CD4-positive, alpha-beta T cell treated with Interleukin-12 subunit alpha and Interleukin-12 subunit beta, for 1 hour (primary cell): ENCODE data around the gene RUFY2.
"Not testable (repeated sequence)": the region's sequence is repeated elsewhere in the genome, so short reads cannot be mapped to it uniquely, and the experiment has no call there.

Experiments used
- DNase-seq: peaks from one replicate; pipeline ENCODE4 v3.0.0-alpha.2; 2020

The RUFY2 gene, protein sequence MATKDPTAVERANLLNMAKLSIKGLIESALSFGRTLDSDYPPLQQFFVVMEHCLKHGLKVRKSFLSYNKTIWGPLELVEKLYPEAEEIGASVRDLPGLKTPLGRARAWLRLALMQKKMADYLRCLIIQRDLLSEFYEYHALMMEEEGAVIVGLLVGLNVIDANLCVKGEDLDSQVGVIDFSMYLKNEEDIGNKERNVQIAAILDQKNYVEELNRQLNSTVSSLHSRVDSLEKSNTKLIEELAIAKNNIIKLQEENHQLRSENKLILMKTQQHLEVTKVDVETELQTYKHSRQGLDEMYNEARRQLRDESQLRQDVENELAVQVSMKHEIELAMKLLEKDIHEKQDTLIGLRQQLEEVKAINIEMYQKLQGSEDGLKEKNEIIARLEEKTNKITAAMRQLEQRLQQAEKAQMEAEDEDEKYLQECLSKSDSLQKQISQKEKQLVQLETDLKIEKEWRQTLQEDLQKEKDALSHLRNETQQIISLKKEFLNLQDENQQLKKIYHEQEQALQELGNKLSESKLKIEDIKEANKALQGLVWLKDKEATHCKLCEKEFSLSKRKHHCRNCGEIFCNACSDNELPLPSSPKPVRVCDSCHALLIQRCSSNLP

DNA sequence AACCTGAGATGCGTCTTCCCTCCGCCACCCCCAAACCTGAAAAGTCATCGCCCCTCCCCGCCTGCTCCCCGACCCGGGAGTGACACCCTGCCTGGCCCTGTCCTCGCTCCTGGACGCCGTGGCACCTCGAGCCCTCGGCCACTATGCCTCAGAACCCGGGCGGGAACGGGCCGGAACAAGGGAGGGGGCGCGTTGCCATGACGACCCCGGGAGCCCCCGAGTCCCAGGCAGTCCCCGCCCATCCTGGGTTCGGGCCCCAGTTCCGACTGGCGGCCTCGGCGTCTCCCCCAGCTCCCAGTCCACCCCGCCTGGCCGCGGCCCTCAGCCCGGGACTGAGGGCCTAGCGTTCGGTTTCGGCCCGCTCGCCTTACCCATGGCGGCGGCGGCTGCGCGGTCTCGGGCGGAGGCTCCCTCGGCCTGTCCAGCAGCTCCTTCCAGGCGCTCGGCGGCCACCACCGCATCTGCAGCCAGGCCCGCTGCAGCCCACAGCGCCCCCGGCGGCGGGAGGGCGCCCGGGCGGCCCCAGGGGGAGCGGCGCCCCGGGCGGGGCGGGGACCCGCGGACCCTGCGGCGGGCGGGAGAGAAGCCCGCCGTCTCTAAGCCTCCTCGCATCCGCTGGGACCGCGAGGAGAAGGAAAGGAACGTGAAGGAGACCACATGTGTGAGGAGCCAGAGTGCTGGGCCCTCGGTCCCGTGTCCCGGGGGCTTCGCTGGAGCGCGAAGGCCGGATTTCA is at the start of gene RUFY2:
Gene RUFY2 (minus strand): TSS at position 463 of the 734 bp plus-strand sequence. CDS start 88 bp downstream, at position 375.
- peak; percentile 81 for DNase-seq

- not testable (repeated sequence) for DNase-seq
Observed at GRCh38 chr10:68449698-68450097, 42.6 kb upstream of the RUFY2 start.

DNA sequence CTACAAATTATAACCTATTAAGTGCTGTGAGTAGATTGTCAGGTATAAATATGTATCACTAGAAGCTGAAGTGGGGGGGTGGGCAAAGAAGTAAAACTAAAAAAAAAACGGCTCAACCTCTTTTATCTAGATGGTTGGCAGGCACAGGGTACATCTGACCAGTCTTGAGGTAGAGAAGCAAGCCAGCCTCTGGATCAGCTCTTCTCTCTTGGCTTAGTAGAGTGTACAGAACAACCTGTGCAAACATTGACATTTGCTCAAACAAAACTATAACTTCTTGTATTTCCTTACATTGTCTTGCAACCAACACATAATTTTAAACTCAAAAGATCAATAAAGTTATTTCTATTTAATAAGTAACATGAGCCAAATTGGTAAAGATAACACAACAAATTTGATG is 39.1 kb upstream of the RUFY2 start:
- no peak for DNase-seq

- DNase-seq, result no peak
Observed at GRCh38 chr10:68442971-68443370, 35.9 kb upstream of the RUFY2 start.

- DNase-seq, result no peak
Observed at GRCh38 chr10:68440898-68441297, 33.8 kb upstream of the RUFY2 start.

- no peak for DNase-seq
Observed at GRCh38 chr10:68435803-68436202, 28.7 kb upstream of the RUFY2 start.

GRCh38 chr10:68434657-68435056 is 27.6 kb upstream of the RUFY2 start:
- no peak for DNase-seq

- DNase-seq, result no peak
Observed at GRCh38 chr10:68428396-68429104, 21.5 kb upstream of the RUFY2 start.

DNA sequence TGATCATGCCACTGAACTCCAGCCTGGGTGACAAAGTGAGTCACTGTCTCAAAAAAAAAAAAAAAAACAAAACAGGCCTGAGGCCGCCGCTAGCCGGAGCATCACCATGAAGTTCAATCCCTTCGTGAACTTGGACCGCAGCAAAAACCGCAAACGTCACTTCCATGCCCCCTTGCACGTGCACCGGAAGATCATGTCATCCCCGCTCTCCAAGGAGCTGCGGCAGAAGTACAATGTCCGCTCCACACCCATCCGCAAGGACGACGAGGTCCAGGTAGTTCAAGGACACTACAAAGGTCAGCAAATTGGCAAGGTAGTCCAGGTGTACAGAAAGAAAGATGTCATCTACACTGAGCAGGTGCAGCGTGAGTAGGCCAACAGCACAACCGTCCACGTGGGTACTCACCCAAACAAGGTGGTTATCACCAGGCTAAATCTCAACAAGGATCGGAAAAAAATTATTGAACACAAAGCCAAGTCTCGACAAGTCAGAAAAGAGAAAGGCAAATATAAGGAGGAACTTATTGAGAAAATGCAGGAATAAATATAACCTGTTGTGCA is 17.5 kb upstream of the RUFY2 start:
- DNase-seq, result no peak

GRCh38 chr10:68423522-68423921 is 16.4 kb upstream of the RUFY2 start:
- peak; percentile 20 for DNase-seq

- DNase-seq, result no peak
Observed at GRCh38 chr10:68419376-68419775, 12.3 kb upstream of the RUFY2 start.

DNA sequence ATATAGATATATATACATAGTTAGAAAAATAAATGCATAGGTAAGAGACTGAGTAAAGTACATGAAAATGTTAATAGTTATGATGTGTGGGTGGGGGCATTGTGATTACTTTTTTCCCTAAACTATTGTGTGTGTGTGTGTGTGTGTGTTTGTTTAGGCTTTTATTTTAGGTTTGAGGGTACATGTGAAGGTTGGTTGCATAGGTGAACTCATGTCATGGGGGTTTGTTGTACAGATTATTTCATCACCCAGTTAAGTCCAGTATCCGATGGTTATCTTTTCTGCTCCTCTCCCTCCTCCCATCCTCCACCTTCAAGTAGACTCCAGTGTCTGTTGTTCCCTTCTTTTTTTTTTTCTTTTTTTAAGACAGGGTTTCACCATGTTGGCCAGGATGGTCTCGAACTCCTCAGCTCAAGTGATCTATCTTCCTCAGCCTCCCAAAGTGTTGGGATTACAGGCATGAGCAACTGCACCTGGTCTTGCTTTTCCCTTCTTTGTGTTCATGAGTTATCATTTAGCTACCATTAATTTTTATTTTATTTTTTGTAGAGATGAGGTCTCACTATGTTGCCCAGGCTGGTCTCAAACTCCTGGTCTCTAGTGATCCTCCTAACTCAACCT is 1.9 kb upstream of the RUFY2 start:
- DNase-seq, result no peak

GRCh38 chr10:68406111-68406814 is 814 bp downstream of the RUFY2 start:
- peak; percentile 24 for DNase-seq

DNA sequence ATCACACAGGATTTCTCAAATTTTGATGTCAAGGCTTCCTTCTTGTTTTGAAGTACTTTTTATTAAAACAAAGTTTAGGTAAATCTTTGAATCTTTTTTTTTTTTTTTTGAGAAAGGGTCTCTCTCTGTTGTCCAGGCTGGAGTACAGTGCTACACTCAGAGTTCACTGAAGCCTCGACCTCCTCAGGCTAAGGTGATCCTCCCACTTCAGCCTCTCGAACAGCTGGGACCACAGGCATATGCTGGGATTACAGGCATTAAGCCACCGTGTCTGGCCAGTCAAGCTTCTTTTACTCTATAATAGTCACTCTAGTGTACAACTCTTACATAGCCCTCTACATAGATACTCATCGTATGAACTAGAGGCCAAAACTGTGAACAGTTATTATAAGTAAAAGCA is 3.4 kb downstream of the RUFY2 start:
- no peak for DNase-seq

DNA sequence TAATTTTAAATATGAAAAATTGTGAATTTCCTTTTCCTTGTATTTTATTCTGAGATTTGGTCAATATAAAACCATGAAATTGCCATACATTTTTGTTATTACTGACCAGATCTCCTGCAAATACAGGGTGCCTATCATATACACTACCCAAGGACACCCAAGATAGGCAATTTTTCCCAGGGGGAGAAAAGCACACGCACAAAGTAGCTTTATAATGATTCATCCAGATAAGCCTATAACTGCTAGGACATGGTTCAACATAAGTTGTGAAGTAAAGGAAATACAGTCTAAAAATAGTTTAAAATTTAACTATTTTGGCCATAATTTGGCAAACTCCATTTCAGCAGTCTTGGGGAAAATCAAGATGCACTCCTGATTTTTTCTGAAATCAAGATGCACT is 4.8 kb downstream of the RUFY2 start:
- DNase-seq, result no peak

- DNase-seq, result no peak
Observed at GRCh38 chr10:68397005-68397404, 10.1 kb downstream of the RUFY2 start.

DNA sequence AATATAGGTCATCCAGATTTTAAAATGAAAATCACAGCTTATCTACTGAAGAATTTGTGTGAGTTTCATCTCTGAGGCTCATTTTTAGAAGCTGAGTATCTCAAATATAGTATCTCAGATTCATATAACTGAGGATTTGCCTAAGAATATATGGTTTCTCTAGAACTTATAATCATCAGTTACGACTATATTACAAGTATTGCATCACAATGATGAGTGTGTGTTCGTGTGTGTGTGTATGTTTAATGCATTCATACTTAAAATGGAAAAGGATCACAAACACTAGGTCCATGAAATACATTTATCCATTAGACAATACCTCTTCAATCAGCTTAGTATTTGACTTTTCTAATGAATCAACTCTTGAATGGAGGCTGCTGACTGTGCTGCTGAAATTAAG is 21.3 kb downstream of the RUFY2 start:
- DNase-seq, result no peak

DNA sequence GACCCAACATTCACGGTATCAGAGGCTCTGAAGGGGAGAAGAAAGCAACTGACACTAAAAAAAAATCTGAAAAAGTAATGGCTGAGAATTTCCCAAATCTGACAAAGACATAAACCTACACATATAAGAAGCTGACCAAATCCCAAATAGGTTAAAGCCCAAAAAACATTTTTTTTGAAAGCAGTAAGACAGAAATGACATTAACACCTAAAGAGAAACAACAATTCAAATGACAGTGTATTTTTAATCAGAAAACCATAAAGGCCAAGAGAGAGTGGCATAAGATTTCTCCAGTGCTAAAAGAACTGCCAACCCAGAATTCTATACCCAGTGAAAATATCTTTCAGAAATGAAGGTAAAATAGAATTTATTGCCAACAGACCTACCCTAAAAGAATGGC is 35.5 kb downstream of the RUFY2 start:
- DNase-seq, result no peak

- no peak for DNase-seq
Observed at GRCh38 chr10:68367121-68367520, 40.0 kb downstream of the RUFY2 start.

DNA sequence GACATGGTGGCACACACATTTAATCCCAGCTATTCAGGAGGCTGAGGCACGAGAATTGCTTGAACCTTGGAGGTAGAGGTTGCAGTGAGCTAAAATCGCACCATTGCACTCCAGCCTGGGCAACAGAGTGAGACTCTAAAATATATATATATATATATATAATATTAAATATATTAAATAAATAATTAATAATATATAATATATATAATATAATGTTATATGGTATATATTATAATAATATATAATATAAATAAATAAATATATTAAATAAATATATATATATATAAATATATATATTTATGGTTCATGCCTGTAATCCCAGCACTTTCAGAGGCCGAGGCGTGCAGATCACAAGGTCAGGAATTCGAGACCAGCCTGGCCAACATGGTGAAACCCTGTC is 40.5 kb downstream of the RUFY2 start:
- DNase-seq, result no peak

- DNase-seq, result no peak
Observed at GRCh38 chr10:68365611-68366010, 41.5 kb downstream of the RUFY2 start.
